HCT116 (cell line): Measurements from ENCODE around the gene PLCG2. TPM values are rescaled to one million over a fixed set of nuclear protein-coding genes. Genes with fewer than 3 reads are reported as not detected.

ENCODE experiments used
- ATAC-seq: fragments of 200-7000 bp; cut with Tn5 transposase; 2 replicates; pipeline ENCODE4 v1.9.1; 2020; ENCODE audit warnings: mild to moderate bottlenecking, moderate library complexity
- BruUV-seq: library from RNA; stranded (reverse); fragments of 400-500 nt; replicated peaks from 2 replicates; lab custom pipeline; 2021; lab: Mats Ljungman, UMichigan
- CTCF ChIA-PET: fragments of 300-600 bp; sonication (Branson Sonifier 250); formaldehyde crosslinking; loops from one replicate; lab custom pipeline; 2021; ENCODE audit warnings: antibody characterized with exemption; lab: Charles Lee
- POLR2A ChIA-PET: fragments of 300-600, 350-600 bp; sonication (Branson Sonifier 250); formaldehyde crosslinking; loops from one replicate; lab custom pipeline; 2021; ENCODE audit warnings: antibody characterized with exemption; lab: Charles Lee
- RAD21 ChIA-PET, 2 experiments: fragments of 300-600 bp; sonication (Branson Sonifier 250); formaldehyde crosslinking; loops; one replicate each; lab custom pipeline; 2023; ENCODE audit warnings: low total read pairs in 2 of 2; ENCODE audit not compliant: uncharacterized antibody in 2 of 2, unreplicated experiment in 2 of 2, low non-redundant PET in 1 of 2; lab: Charles Lee
- DNase-seq: peaks from one replicate; pipeline ENCODE4 v3.0.0-alpha.2; 2010; ENCODE audit warnings: low read depth, low spot score
- H2AFZ ChIP-seq: fragments of 200-600 bp; shearing (Covaris generic), sonication (generic); 2 replicates; pipeline ENCODE4 v1.6.1; 2017; ENCODE audit warnings: low read depth, mixed run types, mixed read lengths, antibody characterized with exemption, low read length; ENCODE audit not compliant: poor library complexity, severe bottlenecking
- H3K27ac ChIP-seq: 2 replicates; pipeline ENCODE4 v1.5.1; 2012; ENCODE audit warnings: low read depth, low read length
- H3K27me3 ChIP-seq: fragments of 200-600 bp; sonication (generic); 2 replicates; pipeline ENCODE4 v1.6.1; 2016; ENCODE audit warnings: mixed run types, low read length, mixed read lengths; ENCODE audit not compliant: insufficient read depth
- H3K36me3 ChIP-seq, 2 experiments: fragments of 200-500 bp in 1 of 2; fragments of 200-600 bp in 1 of 2; sonication (Bioruptor generic) in 1 of 2; sonication (generic) in 1 of 2; 2 replicates each; pipeline versions ENCODE4 v1.5.1 to v1.6.1; 2014 to 2016; ENCODE audit warnings: low read length in 2 of 2, inconsistent platforms in 1 of 2, mixed read lengths in 1 of 2, mixed run types in 1 of 2; ENCODE audit not compliant: insufficient read depth in 2 of 2, control insufficient read depth in 1 of 2
- H3K4me1 ChIP-seq, 2 experiments: fragments of 200-600 bp in 1 of 2; sonication (generic) in 1 of 2; 2 replicates each; pipeline versions ENCODE4 v1.5.1 to v1.6.1; 2012 to 2017; ENCODE audit warnings: low read length in 2 of 2, inconsistent platforms in 1 of 2, mild to moderate bottlenecking in 1 of 2, mixed read lengths in 1 of 2, mixed run types in 1 of 2, moderate library complexity in 1 of 2; ENCODE audit not compliant: insufficient read depth in 2 of 2, control insufficient read depth in 1 of 2
- H3K4me2 ChIP-seq: fragments of 200-600 bp; sonication (generic); 2 replicates; pipeline ENCODE4 v1.6.1; 2017; ENCODE audit warnings: mixed run types, low read length, mixed read lengths
- H3K4me3 ChIP-seq, 2 experiments: fragments of 200-600 bp in 1 of 2; sonication (generic) in 1 of 2; replicated peaks in 1 of 2; 2 replicates each; pipeline ENCODE4 v1.5.1; 2011 to 2016; ENCODE audit warnings: low read length in 2 of 2, control low read depth in 1 of 2, low read depth in 1 of 2, mild to moderate bottlenecking in 1 of 2, mixed read lengths in 1 of 2, mixed run types in 1 of 2
- H3K79me2 ChIP-seq: fragments of 200-600 bp; sonication (generic); 2 replicates; pipeline ENCODE4 v1.6.1; 2017; ENCODE audit warnings: mild to moderate bottlenecking, mixed run types, low read length, moderate library complexity, mixed read lengths; ENCODE audit not compliant: insufficient read depth
- H3K9ac ChIP-seq: fragments of 200-600 bp; sonication (generic); 2 replicates; pipeline ENCODE4 v1.6.1; 2016; ENCODE audit warnings: low read length, mixed read lengths
- H3K9me2 ChIP-seq: fragments of 200-600 bp; sonication (generic), shearing (Covaris generic); 2 replicates; pipeline ENCODE4 v1.6.1; 2017; ENCODE audit warnings: mixed run types, mild to moderate bottlenecking, moderate library complexity; ENCODE audit not compliant: insufficient read depth
- H3K9me3 ChIP-seq, 2 experiments: fragments of 200-500 bp in 1 of 2; fragments of 200-600 bp in 1 of 2; sonication (Bioruptor generic) in 1 of 2; sonication (generic) in 1 of 2; 2 replicates each; pipeline ENCODE4 v1.6.1; 2014 to 2017; ENCODE audit warnings: low read length in 2 of 2, mixed read lengths in 2 of 2, inconsistent platforms in 1 of 2, low read depth in 1 of 2, mild to moderate bottlenecking in 1 of 2, mixed run types in 1 of 2, moderate library complexity in 1 of 2; ENCODE audit not compliant: control insufficient read depth in 1 of 2, insufficient read depth in 1 of 2
- H4K20me1 ChIP-seq: fragments of 200-600 bp; sonication (generic), shearing (Covaris generic); 2 replicates; pipeline ENCODE4 v1.6.1; 2017; ENCODE audit warnings: mixed run types, mild to moderate bottlenecking, moderate library complexity; ENCODE audit not compliant: insufficient read depth
- ATF3 ChIP-seq: IDR thresholded peaks from 2 replicates; pipeline ENCODE4 v1.6.1; 2012
- CBX3 ChIP-seq: IDR thresholded peaks from 2 replicates; pipeline ENCODE4 v1.6.1; 2012; ENCODE audit warnings: low read depth
- CEBPB ChIP-seq: IDR thresholded peaks from 2 replicates; pipeline ENCODE4 v1.6.1; 2012; ENCODE audit warnings: low read depth
- EGR1 ChIP-seq: IDR thresholded peaks from 2 replicates; pipeline ENCODE4 v1.6.1; 2012; ENCODE audit warnings: low read depth
- ELF1 ChIP-seq: IDR thresholded peaks from 2 replicates; pipeline ENCODE4 v1.6.1; 2012; ENCODE audit warnings: low read depth, borderline replicate concordance
- EZH2phosphoT487 ChIP-seq: fragments of 200-600 bp; IDR thresholded peaks from 2 replicates; pipeline ENCODE4 v1.6.1; 2018; ENCODE audit warnings: antibody characterized with exemption, borderline replicate concordance
- FOSL1 ChIP-seq: IDR thresholded peaks from 2 replicates; pipeline ENCODE4 v1.6.1; 2012; ENCODE audit warnings: low read depth
- JUND ChIP-seq: IDR thresholded peaks from 2 replicates; pipeline ENCODE4 v1.6.1; 2012
- MAX ChIP-seq: IDR thresholded peaks from 2 replicates; pipeline ENCODE4 v1.6.1; 2012
- POLR2AphosphoS5 ChIP-seq: IDR thresholded peaks from 2 replicates; pipeline ENCODE4 v1.6.1; 2011; ENCODE audit warnings: mild to moderate bottlenecking, low read depth, low read length, moderate library complexity
- RAD21 ChIP-seq: IDR thresholded peaks from 2 replicates; pipeline ENCODE4 v1.6.1; 2012; ENCODE audit warnings: low read depth, mild to moderate bottlenecking
- REST ChIP-seq: IDR thresholded peaks from 2 replicates; pipeline ENCODE4 v1.6.1; 2012; ENCODE audit warnings: low read depth
- SIN3A ChIP-seq: IDR thresholded peaks from 2 replicates; pipeline ENCODE4 v1.6.1; 2012; ENCODE audit warnings: low read depth
- TCF7L2 ChIP-seq: IDR thresholded peaks from 2 replicates; pipeline ENCODE4 v1.7.0; 2011; ENCODE audit warnings: borderline replicate concordance, inconsistent platforms; ENCODE audit not compliant: insufficient read depth, insufficient read length; ENCODE audit errors: extremely low read depth
- ZFX ChIP-seq: fragments of 450-650 bp; IDR thresholded peaks from 2 replicates; pipeline ENCODE4 v1.6.1; 2017
- ZNF274 ChIP-seq: fragments of 200-500 bp; sonication (Bioruptor generic); IDR thresholded peaks from 2 replicates; pipeline ENCODE4 v1.6.1; 2014; ENCODE audit warnings: mild to moderate bottlenecking, low read depth, low read length, inconsistent platforms
- intact Hi-C: fragments of 100-400 bp; cut with micrococcal nuclease; formaldehyde crosslinking; loops from 2 replicates; pipeline ENCODE4 v1.10.0; 2022
- total RNA-seq: library from RNA; stranded (reverse); gene quantifications from one replicate; pipeline ENCODE4 v1.2.1, GENCODE V29; 2021; ENCODE audit not compliant: unreplicated experiment

Gene PLCG2
- total RNA-seq, 1 experiment from 2014 or later: 31.2 TPM

- H3K79me2 ChIP-seq: peaks cover 4% of the 10 kb centered on the region; the same call in 1 of the 2 replicates
- H3K4me3 ChIP-seq: no peak overlapping the region
- H3K4me2 ChIP-seq: no peak overlapping the region
- DNase-seq (no peak), ATAC-seq (no peak)
- no peaks in the 10 kb centered on the region for H4K20me1 ChIP-seq
- TF ChIP-seq ZNF274: no peak
- TF ChIP-seq POLR2AphosphoS5: no peak
- no peak for TF ChIP-seq TCF7L2
- TF ChIP-seq ZFX: no peak
- TF ChIP-seq CEBPB: no peak
- TF ChIP-seq CBX3: no peak
- TF ChIP-seq EZH2phosphoT487: no peak
- no peak for TF ChIP-seq EGR1
- no peak for TF ChIP-seq ATF3
- TF ChIP-seq REST: no peak
- no peak for TF ChIP-seq SIN3A
- TF ChIP-seq FOSL1: no peak
- no peak for TF ChIP-seq ELF1
- no peak for TF ChIP-seq MAX
- no peak for TF ChIP-seq RAD21
- no peak for TF ChIP-seq JUND
- H3K4me1 ChIP-seq: no peaks in the 10 kb centered on the region
- H3K9me2 ChIP-seq: no peaks in the 10 kb centered on the region
- ChIA-PET RAD21 (no interaction called here), CTCF (no interaction called here), POLR2A (no interaction called here)
- no peaks in the 10 kb centered on the region for H3K27me3 ChIP-seq
- H2AFZ ChIP-seq: no peak overlapping the region
- no peak overlapping the region for H3K27ac ChIP-seq
- no peaks in the 10 kb centered on the region for H3K36me3 ChIP-seq
- intact Hi-C loops: no loop called here
- BruUV-seq: no TSS peak
- H3K9me3 ChIP-seq: no peaks in the 10 kb centered on the region
- H3K9ac ChIP-seq: no peak overlapping the region
Observed at GRCh38 chr16:81817296-81817695, 38.2 kb downstream of the PLCG2 start.
